HG03558 (cell line): Measurements from ENCODE around the gene RICTOR.

Experiments
- ATAC-seq: cut with Tn5 transposase; IDR thresholded peaks from one replicate; pipeline ENCODE4 v1.9.1; 2021; ENCODE audit warnings: moderate number of reproducible peaks; ENCODE audit not compliant: unreplicated experiment; ENCODE audit errors: extremely low read depth

Gene RICTOR

GRCh38 chr5:38953426-38954012 lies 120.7 kb downstream of the RICTOR start:
- ATAC-seq, result no peak

GRCh38 chr5:38948501-38948900 lies 125.7 kb downstream of the RICTOR start:
- ATAC-seq, result no peak

- no peak for ATAC-seq
These were observed 129.9 kb downstream of the RICTOR start for GRCh38 chr5:38944282-38944681.

GRCh38 chr5:38941912-38942311 lies 132.3 kb downstream of the RICTOR start:
- no peak for ATAC-seq

- no peak for ATAC-seq
These were observed 133.9 kb downstream of the RICTOR start for GRCh38 chr5:38940230-38940858.

GRCh38 chr5:38938973-38939372 lies 135.2 kb downstream of the RICTOR start:
- ATAC-seq, result no peak

- no peak for ATAC-seq
These were observed 135.8 kb downstream of the RICTOR start for GRCh38 chr5:38938424-38938823.

- ATAC-seq, result no peak
These were observed 137.9 kb downstream of the RICTOR start for GRCh38 chr5:38936269-38936668.

- no peak for ATAC-seq
These were observed 138.8 kb downstream of the RICTOR start for GRCh38 chr5:38935437-38935836.

GRCh38 chr5:38932854-38933408 lies 141.3 kb downstream of the RICTOR start:
- no peak for ATAC-seq

- no peak for ATAC-seq
These were observed 142.5 kb downstream of the RICTOR start for GRCh38 chr5:38931731-38932130.

- ATAC-seq, result no peak
These were observed 144.4 kb downstream of the RICTOR start for GRCh38 chr5:38929838-38930237.

- ATAC-seq, result no peak
These were observed 146.7 kb downstream of the RICTOR start for GRCh38 chr5:38927470-38927869.

- no peak for ATAC-seq
These were observed 148.1 kb downstream of the RICTOR start for GRCh38 chr5:38926121-38926520.

GRCh38 chr5:38925154-38925925 lies 148.9 kb downstream of the RICTOR start:
- ATAC-seq, result no peak

- no peak for ATAC-seq
These were observed 150.3 kb downstream of the RICTOR start for GRCh38 chr5:38923661-38924451.

GRCh38 chr5:38922199-38922598 lies 152.0 kb downstream of the RICTOR start:
- ATAC-seq, result no peak

GRCh38 chr5:38921174-38921573 lies 153.0 kb downstream of the RICTOR start:
- no peak for ATAC-seq

- ATAC-seq, result no peak
These were observed 157.4 kb downstream of the RICTOR start for GRCh38 chr5:38916802-38917201.

GRCh38 chr5:38913714-38914113 lies 160.5 kb downstream of the RICTOR start:
- ATAC-seq, result no peak
